Fibroblast of the aortic adventitia (primary cell): Measurements from ENCODE around the gene PMCH. TPM values are rescaled to one million over a fixed set of nuclear protein-coding genes. Genes with fewer than 3 reads are reported as not detected.
A peak's percentile ranks its signal among the peaks of the same experiment; 100 is the strongest.

ENCODE experiments used
- DNase-seq: peaks from one replicate; pipeline ENCODE4 v3.0.0-alpha.2; 2010; ENCODE audit warnings: low read depth
- H3K4me3 ChIP-seq: 2 replicates; pipeline ENCODE4 v1.5.1; 2011; ENCODE audit warnings: low read depth, mild to moderate bottlenecking, control low read depth, low read length, moderate library complexity
- total RNA-seq: library from RNA; depleted of rRNA; stranded (reverse); fragments of >200 nt; gene quantifications from 2 replicates; pipeline ENCODE4 v1.2.3, GENCODE V29; 2012; ENCODE audit warnings: low replicate concordance
- TF ChIP-seq, protein P1 (sequence below): IDR thresholded peaks from 2 replicates; pipeline ENCODE4 v1.5.1; 2011; ENCODE audit warnings: mild to moderate bottlenecking, low read length, control low read depth, inconsistent platforms; ENCODE audit not compliant: insufficient read depth

PMCH gene
- total RNA-seq, 1 donor = 0.27 TPM

GRCh38 chr12:102215992-102216691 lies 18.5 kb upstream of the PMCH start:
- TF ChIP-seq, protein P1, sequence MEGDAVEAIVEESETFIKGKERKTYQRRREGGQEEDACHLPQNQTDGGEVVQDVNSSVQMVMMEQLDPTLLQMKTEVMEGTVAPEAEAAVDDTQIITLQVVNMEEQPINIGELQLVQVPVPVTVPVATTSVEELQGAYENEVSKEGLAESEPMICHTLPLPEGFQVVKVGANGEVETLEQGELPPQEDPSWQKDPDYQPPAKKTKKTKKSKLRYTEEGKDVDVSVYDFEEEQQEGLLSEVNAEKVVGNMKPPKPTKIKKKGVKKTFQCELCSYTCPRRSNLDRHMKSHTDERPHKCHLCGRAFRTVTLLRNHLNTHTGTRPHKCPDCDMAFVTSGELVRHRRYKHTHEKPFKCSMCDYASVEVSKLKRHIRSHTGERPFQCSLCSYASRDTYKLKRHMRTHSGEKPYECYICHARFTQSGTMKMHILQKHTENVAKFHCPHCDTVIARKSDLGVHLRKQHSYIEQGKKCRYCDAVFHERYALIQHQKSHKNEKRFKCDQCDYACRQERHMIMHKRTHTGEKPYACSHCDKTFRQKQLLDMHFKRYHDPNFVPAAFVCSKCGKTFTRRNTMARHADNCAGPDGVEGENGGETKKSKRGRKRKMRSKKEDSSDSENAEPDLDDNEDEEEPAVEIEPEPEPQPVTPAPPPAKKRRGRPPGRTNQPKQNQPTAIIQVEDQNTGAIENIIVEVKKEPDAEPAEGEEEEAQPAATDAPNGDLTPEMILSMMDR = no peak
- DNase-seq = peak; percentile 40
- no peak overlapping the region for H3K4me3 ChIP-seq

GRCh38 chr12:102204025-102204424 lies 6.4 kb upstream of the PMCH start:
- no peak for DNase-seq
- TF ChIP-seq, protein P1 = no peak
- no peak overlapping the region for H3K4me3 ChIP-seq

DNA sequence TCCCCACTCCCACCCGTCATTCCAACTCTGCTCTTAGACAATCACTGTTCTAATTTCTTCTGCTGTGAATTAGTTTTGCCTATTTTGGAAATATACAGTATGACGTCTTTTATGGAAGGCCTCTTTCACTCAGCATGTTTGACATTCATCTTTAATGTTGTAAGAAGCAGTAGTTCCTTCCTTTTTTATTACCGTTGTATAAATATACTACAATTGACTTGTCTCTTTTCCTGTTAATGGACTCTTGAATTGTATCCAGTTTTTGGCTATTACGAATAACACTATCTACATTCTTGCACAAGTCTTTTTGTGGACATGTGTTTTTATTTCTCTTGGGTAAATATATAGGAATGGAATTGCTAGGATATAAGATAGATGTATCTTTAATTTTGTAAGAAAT lies 4.9 kb upstream of the PMCH start:
- H3K4me3 ChIP-seq = no peak overlapping the region
- DNase-seq = no peak
- TF ChIP-seq, protein P1 = no peak

DNA sequence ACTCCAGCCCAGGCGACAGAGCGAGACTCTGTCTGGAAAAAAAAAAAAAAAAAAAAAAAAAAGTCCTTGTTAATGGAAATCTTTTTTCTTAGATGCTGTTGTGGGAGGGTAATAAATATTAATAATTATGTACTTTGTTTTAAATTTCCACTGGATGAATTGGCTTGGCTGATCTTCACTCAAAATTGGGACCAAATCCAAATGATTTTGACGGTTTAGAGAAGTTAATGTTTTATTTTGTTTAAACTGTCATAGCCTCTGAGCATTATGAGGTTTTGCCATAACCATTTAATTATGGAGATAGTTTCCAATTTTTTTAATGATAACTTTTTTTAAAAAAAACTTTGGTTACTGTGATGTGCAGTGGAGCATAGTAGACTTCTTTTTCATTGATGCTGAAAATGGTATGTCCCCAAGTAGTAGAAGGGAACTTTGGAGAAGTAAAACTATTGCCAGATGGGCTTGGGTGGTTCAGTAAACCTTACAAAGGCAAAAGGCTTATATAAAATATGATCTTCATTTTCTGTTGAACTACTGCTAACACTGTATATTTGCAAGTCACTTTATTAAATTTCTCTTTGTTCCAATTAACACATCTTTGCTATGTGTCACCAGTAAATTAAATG lies 3.9 kb upstream of the PMCH start:
- DNase-seq = no peak
- H3K4me3 ChIP-seq = no peak overlapping the region
- TF ChIP-seq, protein P1 = no peak

DNA sequence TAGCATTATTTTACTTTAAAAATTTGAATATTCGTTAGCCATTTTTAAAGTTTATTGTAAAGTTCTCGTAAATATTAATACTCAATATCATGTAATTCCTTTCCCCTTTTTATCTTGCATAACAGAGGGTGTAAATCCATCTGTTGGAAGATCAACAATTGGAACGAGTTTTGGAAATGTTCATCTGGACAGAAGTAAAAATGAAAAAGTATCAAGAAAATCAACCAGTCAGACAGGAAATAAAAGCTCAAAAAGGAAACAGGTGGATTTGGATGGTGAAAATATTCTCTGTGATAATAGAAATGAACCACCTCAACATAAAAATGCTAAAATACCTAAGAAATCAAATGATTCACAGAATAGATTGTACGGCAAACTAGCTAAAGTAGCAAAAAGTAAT lies 1.8 kb downstream of the PMCH start:
- H3K4me3 ChIP-seq = no peak overlapping the region
- DNase-seq = no peak
- TF ChIP-seq, protein P1 = no peak

GRCh38 chr12:102182635-102183034 lies 15.0 kb downstream of the PMCH start:
- TF ChIP-seq, protein P1 = no peak
- DNase-seq = no peak
- no peak overlapping the region for H3K4me3 ChIP-seq
